Glomerular visceral epithelial cell (primary cell): ENCODE measurements around the gene L3MBTL4.
"Not testable (repeated sequence)": the region's sequence is repeated elsewhere in the genome, so short reads cannot be mapped to it uniquely, and the experiment has no call there.

ENCODE experiments used
- DNase-seq: peaks from one replicate; pipeline ENCODE4 v3.0.0-alpha.2; 2016; ENCODE audit errors: extremely low spot score

The L3MBTL4 gene

DNA sequence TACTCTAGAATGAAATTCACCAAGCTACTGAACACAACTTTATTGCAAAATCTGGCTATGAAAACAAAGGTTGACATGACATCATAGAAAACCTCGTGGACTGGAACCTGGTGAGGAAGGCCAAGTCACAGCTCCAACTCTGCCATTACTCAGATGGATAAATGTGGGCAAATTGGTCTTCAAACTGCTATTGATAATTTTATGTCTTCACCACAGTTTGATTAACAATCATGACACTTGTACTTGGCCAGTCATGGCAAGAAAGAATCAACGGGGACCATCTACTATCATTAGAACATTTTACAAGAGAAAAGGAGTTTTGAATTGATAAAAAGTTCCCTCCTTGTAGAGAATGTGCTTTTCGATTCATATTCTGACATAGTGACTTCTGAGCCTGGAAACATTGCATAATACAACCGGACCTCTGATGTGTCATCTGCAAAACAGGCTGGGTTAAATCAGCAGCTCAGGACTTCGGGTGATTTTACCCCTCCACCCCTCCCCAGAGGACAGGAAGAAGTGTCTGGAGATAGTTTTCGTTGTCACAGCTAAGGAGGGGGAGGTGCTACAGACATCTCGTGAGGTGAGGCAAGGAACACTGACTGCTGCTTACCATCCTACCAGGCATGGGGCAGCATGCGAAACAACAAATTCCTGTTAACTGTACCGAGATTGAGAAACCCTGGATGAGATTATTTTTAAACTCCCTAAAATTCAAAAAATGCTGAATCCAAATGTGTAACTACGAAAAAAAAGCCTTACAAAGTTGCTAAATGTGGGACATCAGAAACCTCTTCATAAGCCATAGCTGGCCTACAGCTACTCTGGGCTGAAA lies 8.4 kb downstream of the L3MBTL4 start:
- DNase-seq = no peak

- DNase-seq = no peak
Observed at GRCh38 chr18:6405237-6406074, 9.3 kb downstream of the L3MBTL4 start.

DNA sequence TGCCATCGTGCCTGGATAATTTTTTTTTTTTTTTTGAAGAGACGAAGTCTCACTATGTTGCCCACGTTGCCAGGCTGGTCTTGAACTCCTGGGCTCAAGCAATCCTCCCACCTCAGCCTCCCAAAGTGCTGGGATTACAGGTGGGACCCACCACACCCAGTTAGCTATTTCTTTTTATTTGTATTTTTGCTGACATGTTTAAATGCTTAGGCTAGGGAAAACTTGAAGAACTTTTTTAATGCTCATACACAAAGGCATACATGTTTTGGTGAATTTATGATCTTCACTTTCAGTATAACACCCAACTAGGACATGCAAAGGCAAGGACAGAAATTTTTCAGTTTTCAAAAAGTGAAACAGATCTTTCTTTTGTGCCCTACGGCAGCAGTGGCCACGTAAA lies 9.9 kb downstream of the L3MBTL4 start:
- DNase-seq = no peak

DNA sequence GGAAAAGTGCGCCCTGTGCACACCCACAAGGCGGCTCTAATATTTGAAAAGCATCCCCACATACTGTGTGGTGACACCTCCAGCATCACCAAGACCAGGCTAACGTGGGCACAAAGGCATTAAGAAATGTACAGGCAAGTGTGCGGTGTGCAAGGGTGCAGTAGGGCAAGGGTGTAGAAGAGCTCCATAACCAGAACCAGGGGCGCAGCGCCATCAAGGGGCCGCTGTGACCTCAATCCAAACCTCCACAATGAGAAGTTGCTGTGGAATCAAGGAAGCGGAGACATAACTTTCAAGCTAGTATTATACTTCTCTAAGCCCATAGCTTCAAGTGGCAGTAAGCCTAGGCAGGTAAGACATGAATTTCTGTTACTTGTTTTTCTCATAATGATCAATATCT lies 13.0 kb downstream of the L3MBTL4 start:
- DNase-seq = no peak

GRCh38 chr18:6399776-6400175 lies 14.9 kb downstream of the L3MBTL4 start:
- DNase-seq = no peak

DNA sequence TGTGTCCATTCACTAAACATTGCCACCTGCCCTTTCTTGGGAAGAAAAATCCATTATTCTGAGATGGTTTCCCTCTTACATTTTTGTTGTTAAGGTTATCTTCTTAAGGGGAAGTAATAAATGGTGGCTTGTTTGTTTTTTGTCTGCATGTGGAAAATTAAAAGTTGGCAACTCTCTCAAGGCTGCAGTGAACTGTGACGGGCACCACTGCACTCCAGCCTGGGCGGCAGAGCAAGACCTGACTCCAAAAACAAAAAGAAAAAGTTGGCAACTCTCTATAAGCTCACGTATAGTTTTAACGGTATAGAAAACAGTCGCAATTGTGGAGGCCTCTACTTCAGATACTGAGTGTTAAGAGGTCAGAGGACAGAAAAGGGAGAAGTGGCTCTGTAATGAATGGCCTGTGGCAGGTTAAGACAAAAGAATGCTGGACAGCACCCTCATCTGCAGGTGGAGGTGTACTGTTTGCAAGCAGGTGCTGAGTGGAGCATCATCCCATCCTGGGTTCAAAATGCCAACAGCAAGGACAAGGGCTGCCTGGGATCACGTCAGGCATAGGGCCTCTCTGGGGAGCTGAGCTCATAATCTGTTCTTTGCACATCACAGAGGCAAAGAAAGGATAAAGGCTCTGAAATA lies 16.7 kb downstream of the L3MBTL4 start:
- no peak for DNase-seq

DNA sequence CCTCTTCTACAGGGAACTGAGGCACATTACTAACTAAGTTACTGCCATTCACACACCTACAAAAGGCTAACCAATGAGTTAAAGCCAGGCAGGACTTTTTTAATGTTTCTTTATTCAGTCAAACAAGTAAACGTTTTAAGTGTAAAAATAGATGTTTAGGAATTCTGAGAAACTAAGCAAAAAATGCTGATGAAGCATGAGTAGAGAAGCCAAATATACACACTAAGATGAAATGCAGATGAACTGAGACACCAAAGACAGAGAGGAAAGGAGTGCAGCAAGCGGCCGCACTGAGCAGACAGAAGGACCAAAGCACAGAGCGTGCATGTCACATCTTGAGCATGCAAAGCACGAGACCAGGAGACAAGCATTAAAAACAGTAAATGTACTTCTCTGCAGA lies 17.9 kb downstream of the L3MBTL4 start:
- DNase-seq = no peak

DNA sequence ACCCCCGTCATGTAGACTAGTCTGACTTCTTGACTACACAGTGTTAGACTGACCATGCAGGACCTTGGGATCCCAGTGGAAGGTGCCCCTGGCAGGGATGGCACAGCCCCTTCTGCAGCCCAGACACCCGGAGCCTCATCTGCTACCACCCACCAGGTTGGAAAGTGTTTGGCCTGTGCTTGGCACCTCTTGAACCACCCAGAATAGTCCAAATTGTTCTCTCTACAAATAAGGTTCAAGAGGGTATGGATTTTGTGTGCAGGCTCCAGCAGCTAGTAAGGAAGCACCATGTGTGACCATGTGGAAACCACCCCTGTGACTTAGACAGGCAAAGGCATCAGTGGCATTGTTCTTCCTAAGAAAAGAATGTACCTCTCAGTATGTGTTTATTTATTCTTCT lies 18.4 kb downstream of the L3MBTL4 start:
- DNase-seq = no peak

GRCh38 chr18:6389005-6389404 lies 25.7 kb downstream of the L3MBTL4 start:
- no peak for DNase-seq

GRCh38 chr18:6382963-6383362 lies 31.7 kb downstream of the L3MBTL4 start:
- DNase-seq = no peak

GRCh38 chr18:6377473-6377872 lies 37.2 kb downstream of the L3MBTL4 start:
- DNase-seq = not testable (repeated sequence)

GRCh38 chr18:6376433-6377229 lies 38.1 kb downstream of the L3MBTL4 start:
- DNase-seq = no peak

- DNase-seq = no peak
Observed at GRCh38 chr18:6374935-6375529, 39.7 kb downstream of the L3MBTL4 start.

GRCh38 chr18:6374340-6374739 lies 40.4 kb downstream of the L3MBTL4 start:
- no peak for DNase-seq

GRCh38 chr18:6373187-6373586 lies 41.5 kb downstream of the L3MBTL4 start:
- DNase-seq = no peak

DNA sequence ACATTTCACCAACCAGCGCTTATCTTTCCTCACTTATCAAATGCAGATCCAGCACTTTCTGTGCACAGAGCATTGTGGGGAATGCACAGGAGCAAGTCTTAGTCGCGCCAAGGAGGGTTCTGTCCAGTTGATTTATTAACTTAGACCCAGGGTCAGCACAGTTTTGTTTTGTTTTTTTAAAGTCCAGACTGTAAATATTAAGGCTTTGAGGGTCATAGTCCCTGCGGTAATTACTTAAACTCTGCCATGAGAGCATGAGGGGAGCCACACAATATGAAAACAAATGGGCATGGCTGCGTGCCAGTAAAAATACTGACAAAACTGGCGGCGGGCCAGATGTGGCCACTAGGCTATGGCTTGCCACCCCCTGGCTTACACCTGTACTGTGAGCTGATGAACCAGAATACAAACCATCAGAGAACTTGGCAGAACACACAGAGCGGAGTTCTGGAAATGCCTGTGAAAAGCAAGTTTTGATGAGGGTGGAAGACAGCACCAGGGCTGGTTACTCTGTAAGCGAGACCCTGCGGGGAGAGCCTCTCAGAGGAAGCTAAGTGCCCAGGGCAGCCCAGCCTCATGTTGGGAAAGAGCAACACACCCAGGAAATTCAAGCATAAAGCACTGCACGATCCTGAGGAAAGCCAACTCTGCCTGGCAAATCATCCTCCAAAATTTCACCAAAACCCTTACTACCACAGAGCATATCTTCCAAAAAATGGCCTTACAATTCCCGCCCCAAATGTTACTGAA lies 43.6 kb downstream of the L3MBTL4 start:
- peak; percentile 26 for DNase-seq

DNA sequence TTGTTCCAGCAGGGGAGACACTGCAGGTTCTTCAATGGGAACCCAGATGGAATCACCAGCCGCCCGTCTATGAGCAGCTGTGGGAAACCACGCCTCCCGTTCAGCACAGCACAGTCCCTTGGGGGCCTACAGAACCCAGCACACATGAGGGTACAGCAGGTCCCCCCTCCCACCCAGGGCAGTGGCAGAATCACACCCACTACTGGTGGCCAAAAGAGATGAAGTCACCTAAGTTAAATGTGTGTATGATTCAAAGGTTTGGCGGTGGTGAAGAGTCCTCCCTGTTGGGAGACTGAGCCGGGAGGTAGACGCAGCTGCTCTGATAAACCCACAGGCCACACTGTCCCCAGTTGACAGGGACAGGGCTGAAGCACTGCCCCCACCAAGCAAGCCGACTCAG lies 44.3 kb downstream of the L3MBTL4 start:
- DNase-seq = no peak

DNA sequence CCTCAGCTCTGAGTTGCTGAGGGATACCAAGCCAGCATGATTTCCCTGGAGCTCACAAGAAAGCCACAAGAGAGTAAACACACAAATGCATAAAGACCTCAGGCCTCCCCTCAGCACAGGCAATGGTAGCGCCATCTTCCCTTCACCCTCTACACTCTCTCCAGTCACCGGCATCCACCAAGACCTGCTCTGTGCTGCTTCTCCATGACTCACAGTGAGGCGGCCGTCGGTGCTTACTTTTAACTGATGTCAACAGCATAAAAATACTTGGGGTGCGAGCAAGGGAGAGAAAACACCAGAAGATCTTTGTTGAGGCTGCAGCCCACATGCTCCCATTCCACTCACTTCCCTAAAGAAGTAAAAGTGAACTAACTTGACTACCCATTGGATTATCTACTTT lies 46.7 kb downstream of the L3MBTL4 start:
- no peak for DNase-seq

DNA sequence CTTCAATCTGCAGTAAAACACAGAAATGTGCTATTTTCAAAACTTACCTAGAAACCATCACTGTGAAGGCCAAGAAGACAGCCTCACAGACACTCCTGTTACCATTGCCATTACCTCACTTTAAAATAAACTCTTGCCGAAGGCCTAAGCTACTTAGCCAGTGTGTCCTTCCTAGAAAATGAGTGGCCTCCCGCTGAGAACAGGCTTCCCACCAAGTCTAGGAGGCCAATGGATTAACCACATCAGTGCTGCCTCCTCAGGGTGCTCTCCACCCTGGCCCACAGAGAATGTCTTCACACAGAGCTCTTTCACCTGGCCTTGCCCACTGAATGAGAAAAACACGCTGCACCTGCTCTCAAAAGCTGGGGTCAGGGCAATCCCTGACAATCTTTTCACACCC lies 47.5 kb downstream of the L3MBTL4 start:
- no peak for DNase-seq

GRCh38 chr18:6366776-6367175 lies 47.9 kb downstream of the L3MBTL4 start:
- DNase-seq = no peak

- no peak for DNase-seq
Observed at GRCh38 chr18:6365385-6365784, 49.3 kb downstream of the L3MBTL4 start.
